Measurements from ENCODE around the gene MACROD1. TPM values are rescaled to one million over a fixed set of nuclear protein-coding genes. Genes with fewer than 3 reads are reported as not detected.

Gene MACROD1
- total and polyA plus RNA-seq, 12 donors, result 77.6 to 497 (median 115) TPM

- WGBS, 2 donors, result 94% methylated on average over 11 of the region's 11 CpGs
- H3K9me3 ChIP-seq, result no peaks in the 10 kb centered on the region
- no peaks in the 10 kb centered on the region for H3K36me3 ChIP-seq
- ATAC-seq (no peak), DNase-seq (no peak)
- H3K27me3 ChIP-seq, result no peaks in the 10 kb centered on the region
- H3K27ac ChIP-seq, result no peak overlapping the region
- H3K4me1 ChIP-seq, result peaks cover 0 to 20% (median 13%) of the 10 kb centered on the region in 9 donors
- intact Hi-C loops (cut with DNase I), result loop anchor here in 1 of 10 donors (5.0 kb wide), 1 partner anchor 38 kb away; no protein-coding TSS in a partner anchor
- TF ChIP-seq, protein P1, sequence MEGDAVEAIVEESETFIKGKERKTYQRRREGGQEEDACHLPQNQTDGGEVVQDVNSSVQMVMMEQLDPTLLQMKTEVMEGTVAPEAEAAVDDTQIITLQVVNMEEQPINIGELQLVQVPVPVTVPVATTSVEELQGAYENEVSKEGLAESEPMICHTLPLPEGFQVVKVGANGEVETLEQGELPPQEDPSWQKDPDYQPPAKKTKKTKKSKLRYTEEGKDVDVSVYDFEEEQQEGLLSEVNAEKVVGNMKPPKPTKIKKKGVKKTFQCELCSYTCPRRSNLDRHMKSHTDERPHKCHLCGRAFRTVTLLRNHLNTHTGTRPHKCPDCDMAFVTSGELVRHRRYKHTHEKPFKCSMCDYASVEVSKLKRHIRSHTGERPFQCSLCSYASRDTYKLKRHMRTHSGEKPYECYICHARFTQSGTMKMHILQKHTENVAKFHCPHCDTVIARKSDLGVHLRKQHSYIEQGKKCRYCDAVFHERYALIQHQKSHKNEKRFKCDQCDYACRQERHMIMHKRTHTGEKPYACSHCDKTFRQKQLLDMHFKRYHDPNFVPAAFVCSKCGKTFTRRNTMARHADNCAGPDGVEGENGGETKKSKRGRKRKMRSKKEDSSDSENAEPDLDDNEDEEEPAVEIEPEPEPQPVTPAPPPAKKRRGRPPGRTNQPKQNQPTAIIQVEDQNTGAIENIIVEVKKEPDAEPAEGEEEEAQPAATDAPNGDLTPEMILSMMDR (IDR thresholded peaks at IDR 0.05), result no peak
- no peak overlapping the region for H3K4me3 ChIP-seq
These were observed 151.6 kb downstream of the MACROD1 start for GRCh38 chr11:64014356-64014755.

DNA sequence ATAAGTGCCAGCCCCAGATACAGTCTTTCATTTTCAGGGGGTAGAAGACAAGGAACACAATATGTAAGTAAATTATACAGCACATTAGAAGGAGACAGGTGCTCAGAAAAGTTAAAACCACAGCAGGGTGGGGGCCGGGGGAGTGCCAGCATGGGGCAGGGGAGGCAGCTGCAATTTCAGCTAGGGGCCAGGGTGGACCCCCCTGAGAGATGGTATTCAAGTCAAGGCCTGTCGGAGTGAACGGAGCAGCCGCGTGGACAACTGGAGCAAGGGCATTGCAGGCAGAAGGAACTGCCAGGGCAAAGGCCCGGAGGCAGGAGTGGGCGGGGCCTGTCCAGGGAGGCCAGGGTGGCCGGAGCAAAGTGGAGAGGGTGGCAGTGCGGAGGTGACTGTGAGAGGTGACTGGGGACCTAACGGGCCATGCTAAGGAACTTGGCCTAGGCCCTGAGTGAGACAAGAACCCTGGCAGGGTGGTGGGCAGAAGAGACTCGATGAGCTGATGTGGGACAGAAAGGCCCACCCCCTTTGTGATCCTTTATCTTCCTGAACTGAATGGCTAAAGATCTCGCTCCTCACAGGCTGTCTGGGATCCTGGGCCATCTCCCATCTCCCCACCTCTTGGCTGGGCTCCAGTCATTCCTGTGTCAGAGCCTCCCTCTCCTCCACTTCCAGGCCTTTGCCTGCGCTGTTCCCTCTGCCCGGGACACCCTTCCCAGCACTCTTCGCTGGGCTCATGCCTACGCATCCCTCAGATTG lies 152.6 kb downstream of the MACROD1 start:
- Histone ChIP-seq H3K27ac (no peak overlapping the region), H3K36me3 (no peaks in the 10 kb centered on the region), H3K9me3 (no peaks in the 10 kb centered on the region), H3K4me3 (no peak overlapping the region), H3K4me1 (peaks cover 0 to 11% (median 7%) of the 10 kb centered on the region in 9 donors), H3K27me3 (peaks cover 0 to 5% (median 0%) of the 10 kb centered on the region in 7 donors)
- ATAC-seq, result no peak
- 93% methylated on average over 16 of the region's 16 CpGs for WGBS, 2 donors
- TF ChIP-seq, protein P1 (IDR thresholded peaks at IDR 0.05), result no peak
- no peak for DNase-seq
- intact Hi-C loops (cut with DNase I), result loop anchor here in 1 of 10 donors (5.0 kb wide), 1 partner anchor 39 kb away; no protein-coding TSS in a partner anchor

- TF ChIP-seq, protein P1 (IDR thresholded peaks at IDR 0.05), result no peak
- WGBS, 2 donors, result 94 to 95% methylated on average over 8 of the region's 8 CpGs
These were observed 154.5 kb downstream of the MACROD1 start for GRCh38 chr11:64011371-64011770.

DNA sequence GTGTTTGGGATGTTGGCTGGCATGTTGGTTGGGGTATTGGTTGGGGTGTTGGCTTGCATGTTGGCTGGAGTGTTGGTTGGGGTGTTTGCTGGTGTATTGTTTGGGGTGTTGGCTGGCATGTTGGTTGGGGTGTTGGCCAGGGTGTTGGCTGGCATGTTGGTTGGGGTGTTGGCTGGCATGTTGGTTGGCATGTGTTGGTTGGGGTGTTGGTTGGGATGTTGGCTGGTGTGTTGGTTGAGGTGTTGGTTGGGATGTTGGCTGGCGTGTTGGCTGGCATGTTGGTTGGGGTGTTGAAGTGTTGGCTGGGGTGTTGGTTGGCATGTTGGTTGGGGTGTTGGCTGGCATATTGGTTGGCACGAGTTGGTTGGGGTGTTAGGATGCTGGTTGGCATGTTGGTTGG lies 155.1 kb downstream of the MACROD1 start:
- intact Hi-C loops (cut with DNase I), result loop anchor here in 1 of 10 donors (5.0 kb wide), 1 partner anchor 42 kb away; no protein-coding TSS in a partner anchor
- H3K27ac ChIP-seq, result no peak overlapping the region
- 94 to 100% methylated on average over 2 of the region's 2 CpGs for WGBS, 2 donors
- peaks cover 0 to 19% (median 17%) of the 10 kb centered on the region in 9 donors for H3K4me1 ChIP-seq
- peaks cover 0 to 26% (median 0%) of the 10 kb centered on the region in 7 donors for H3K27me3 ChIP-seq
- ATAC-seq (no peak), DNase-seq (no peak)
- no peaks in the 10 kb centered on the region for H3K9me3 ChIP-seq
- TF ChIP-seq, protein P1 (IDR thresholded peaks at IDR 0.05), result no peak
- no peaks in the 10 kb centered on the region for H3K36me3 ChIP-seq
- no peak overlapping the region for H3K4me3 ChIP-seq

More at GRCh38 chr11:64011371-64011770, 154.5 kb downstream of the MACROD1 start:
- peaks cover 0 to 19% (median 17%) of the 10 kb centered on the region in 9 donors for H3K4me1 ChIP-seq
- peaks cover 0 to 22% (median 0%) of the 10 kb centered on the region in 7 donors for H3K27me3 ChIP-seq
- DNase-seq (no peak), ATAC-seq (no peak)
- no peaks in the 10 kb centered on the region for H3K36me3 ChIP-seq
- intact Hi-C loops (cut with DNase I), result loop anchor here in 1 of 10 donors (5.0 kb wide), 1 partner anchor 41 kb away; no protein-coding TSS in a partner anchor
- H3K4me3 ChIP-seq, result no peak overlapping the region
- no peaks in the 10 kb centered on the region for H3K9me3 ChIP-seq
- no peak overlapping the region for H3K27ac ChIP-seq
